Osteocyte (in vitro differentiated cells): ENCODE results near the gene PPIL6. TPM values are rescaled to one million over a fixed set of nuclear protein-coding genes. Genes with fewer than 3 reads are reported as not detected.

Experiments used
- DNase-seq: peaks from one replicate; pipeline ENCODE4 v3.0.0; 2021; ENCODE audit warnings: mixed read lengths; ENCODE audit not compliant: unreplicated experiment; ENCODE audit errors: extremely low spot score
- H3K27ac Mint-ChIP-seq: one replicate; pipeline ENCODE4 v1.8.0; 2021; ENCODE audit warnings: mild to moderate bottlenecking, mixed read lengths; ENCODE audit not compliant: unreplicated experiment
- H3K27me3 Mint-ChIP-seq: one replicate; pipeline ENCODE4 v1.8.0; 2021; ENCODE audit warnings: mixed read lengths; ENCODE audit not compliant: unreplicated experiment
- H3K36me3 Mint-ChIP-seq: one replicate; pipeline ENCODE4 v1.8.0; 2021; ENCODE audit warnings: mixed read lengths; ENCODE audit not compliant: unreplicated experiment
- H3K4me1 Mint-ChIP-seq: one replicate; pipeline ENCODE4 v1.8.0; 2021; ENCODE audit warnings: mixed read lengths; ENCODE audit not compliant: unreplicated experiment
- H3K4me3 Mint-ChIP-seq: one replicate; pipeline ENCODE4 v1.8.0; 2021; ENCODE audit warnings: mild to moderate bottlenecking, moderate library complexity, mixed read lengths; ENCODE audit not compliant: unreplicated experiment
- H3K9me3 Mint-ChIP-seq: one replicate; pipeline ENCODE4 v1.8.0; 2021; ENCODE audit warnings: mixed read lengths; ENCODE audit not compliant: unreplicated experiment
- total RNA-seq: library from RNA; stranded (reverse); gene quantifications from 2 replicates; pipeline ENCODE4 v1.2.1, GENCODE V29; 2021
- TF ChIP-seq, protein P1 (sequence below): fragments of 200-600 bp; sonication (generic); IDR thresholded peaks from 2 replicates; pipeline ENCODE4 v1.5.0; 2021; ENCODE audit warnings: antibody characterized with exemption, mild to moderate bottlenecking, moderate library complexity

PPIL6 gene
- total RNA-seq, 1 donor from 2014 or later = 1.9 TPM

DNA sequence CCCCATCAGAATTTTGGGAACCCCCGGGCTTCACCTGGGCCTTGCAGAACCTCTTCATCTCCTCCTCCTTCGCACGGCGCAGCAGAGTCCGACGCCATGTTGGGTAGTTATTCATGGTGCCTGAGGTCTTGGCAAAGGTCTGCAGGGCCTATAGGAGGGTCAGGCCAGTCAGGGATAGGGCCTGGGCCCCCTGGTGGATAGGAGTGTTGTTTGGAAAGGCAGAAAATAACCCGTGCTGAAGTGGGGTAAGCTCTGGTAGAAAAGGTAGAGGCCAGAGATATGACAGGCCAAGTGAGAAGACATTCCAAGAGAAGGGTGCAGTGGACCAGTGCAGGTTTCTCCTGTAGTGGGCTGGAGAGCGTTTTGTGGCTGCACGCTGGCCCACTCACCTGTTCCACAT lies 5.0 kb upstream of the PPIL6 start:
- TF ChIP-seq, protein P1, sequence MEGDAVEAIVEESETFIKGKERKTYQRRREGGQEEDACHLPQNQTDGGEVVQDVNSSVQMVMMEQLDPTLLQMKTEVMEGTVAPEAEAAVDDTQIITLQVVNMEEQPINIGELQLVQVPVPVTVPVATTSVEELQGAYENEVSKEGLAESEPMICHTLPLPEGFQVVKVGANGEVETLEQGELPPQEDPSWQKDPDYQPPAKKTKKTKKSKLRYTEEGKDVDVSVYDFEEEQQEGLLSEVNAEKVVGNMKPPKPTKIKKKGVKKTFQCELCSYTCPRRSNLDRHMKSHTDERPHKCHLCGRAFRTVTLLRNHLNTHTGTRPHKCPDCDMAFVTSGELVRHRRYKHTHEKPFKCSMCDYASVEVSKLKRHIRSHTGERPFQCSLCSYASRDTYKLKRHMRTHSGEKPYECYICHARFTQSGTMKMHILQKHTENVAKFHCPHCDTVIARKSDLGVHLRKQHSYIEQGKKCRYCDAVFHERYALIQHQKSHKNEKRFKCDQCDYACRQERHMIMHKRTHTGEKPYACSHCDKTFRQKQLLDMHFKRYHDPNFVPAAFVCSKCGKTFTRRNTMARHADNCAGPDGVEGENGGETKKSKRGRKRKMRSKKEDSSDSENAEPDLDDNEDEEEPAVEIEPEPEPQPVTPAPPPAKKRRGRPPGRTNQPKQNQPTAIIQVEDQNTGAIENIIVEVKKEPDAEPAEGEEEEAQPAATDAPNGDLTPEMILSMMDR = no peak
- no peak overlapping the region for H3K27ac Mint-ChIP-seq
- no peaks in the 10 kb centered on the region for H3K9me3 Mint-ChIP-seq
- H3K36me3 Mint-ChIP-seq = peaks cover 15% of the 10 kb centered on the region
- DNase-seq = no peak
- H3K4me1 Mint-ChIP-seq = peaks cover 12% of the 10 kb centered on the region
- H3K4me3 Mint-ChIP-seq = no peak overlapping the region
- H3K27me3 Mint-ChIP-seq = no peaks in the 10 kb centered on the region

DNA sequence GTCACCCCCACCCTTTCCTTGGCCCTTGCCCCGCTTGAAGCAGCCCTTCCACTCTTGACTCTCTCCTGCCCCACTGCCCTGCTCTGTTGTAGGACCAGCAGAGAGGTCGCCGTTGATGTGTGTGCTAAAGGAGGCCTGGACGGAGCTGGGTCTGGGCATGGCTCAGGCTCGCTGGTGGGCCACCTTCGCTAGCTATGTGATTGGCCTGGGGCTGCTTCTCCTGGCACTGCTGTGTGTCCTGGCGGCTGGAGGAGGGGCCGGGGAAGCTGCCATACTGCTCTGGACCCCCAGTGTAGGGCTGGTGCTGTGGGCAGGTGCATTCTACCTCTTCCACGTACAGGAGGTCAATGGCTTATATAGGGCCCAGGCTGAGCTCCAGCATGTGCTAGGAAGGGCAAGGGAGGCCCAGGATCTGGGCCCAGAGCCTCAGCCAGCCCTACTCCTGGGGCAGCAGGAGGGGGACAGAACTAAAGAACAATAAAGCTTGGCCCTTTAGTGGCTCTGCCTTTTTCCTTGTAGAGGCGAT lies 3.1 kb upstream of the PPIL6 start:
- peaks cover 18% of the 10 kb centered on the region for H3K4me1 Mint-ChIP-seq
- no peaks in the 10 kb centered on the region for H3K9me3 Mint-ChIP-seq
- H3K36me3 Mint-ChIP-seq = peaks cover 15% of the 10 kb centered on the region
- DNase-seq = no peak
- TF ChIP-seq, protein P1 = no peak
- H3K27me3 Mint-ChIP-seq = no peaks in the 10 kb centered on the region
- no peak overlapping the region for H3K27ac Mint-ChIP-seq
- no peak overlapping the region for H3K4me3 Mint-ChIP-seq

DNA sequence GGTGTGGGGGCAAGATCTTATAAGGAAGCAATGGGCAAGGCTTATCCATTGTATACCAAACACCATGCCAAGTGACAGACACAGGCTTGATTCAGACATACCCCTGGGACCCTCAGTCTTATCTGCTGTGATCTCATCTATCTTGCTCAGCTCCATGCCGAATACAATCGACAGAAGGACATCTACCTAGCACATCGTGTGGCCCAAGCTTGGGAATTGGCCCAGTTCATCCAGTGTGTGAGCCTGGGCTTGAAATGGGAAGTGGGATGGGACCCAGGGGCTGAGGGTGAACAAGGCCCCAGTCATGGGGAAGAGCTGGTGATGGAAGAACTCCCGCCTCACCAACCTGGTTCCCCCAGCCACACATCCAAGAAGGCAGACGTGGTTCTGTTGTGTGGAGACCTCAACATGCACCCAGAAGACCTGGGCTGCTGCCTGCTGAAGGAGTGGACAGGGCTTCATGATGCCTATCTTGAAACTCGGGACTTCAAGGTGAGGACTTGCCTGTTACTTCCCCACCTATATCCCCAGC lies 2.0 kb upstream of the PPIL6 start:
- peaks cover 15% of the 10 kb centered on the region for H3K36me3 Mint-ChIP-seq
- no peaks in the 10 kb centered on the region for H3K9me3 Mint-ChIP-seq
- DNase-seq = no peak
- TF ChIP-seq, protein P1 = no peak
- no peak overlapping the region for H3K27ac Mint-ChIP-seq
- peaks cover 18% of the 10 kb centered on the region for H3K4me1 Mint-ChIP-seq
- H3K4me3 Mint-ChIP-seq = no peak overlapping the region
- no peaks in the 10 kb centered on the region for H3K27me3 Mint-ChIP-seq

DNA sequence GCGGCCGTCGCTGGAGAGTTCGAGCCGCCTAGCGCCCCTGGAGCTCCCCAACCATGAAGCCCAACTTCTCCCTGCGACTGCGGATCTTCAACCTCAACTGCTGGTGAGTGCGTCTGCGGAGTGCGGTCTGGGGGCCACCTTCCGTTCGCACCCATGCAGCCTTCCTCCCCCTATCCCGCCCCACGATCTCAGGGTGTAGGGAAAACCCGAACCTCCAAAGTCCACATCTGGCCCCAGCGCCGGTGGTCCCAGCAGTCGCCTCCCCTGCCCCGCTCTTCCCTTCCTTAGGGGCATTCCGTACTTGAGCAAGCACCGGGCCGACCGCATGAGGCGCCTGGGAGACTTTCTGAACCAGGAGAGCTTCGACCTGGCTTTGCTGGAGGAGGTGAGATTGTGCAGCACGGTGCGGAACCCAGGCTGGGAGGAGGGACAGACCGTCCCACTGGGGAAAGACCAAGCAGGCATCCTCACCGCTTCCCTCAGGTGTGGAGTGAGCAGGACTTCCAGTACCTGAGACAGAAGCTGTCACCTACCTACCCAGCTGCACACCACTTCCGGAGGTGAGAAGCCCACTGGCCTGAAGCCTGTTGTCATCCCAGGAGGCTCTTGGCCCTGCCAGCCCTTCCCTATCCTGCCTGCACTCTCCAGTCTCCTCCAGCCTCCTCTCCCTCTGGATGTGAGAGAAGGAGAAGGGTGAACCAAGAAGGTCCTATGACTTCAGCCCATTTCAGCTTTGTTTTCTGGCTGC lies 815 bp upstream of the PPIL6 start:
- Mint-ChIP-seq H3K36me3 (peaks cover 11% of the 10 kb centered on the region), H3K4me3 (peak overlapping the region; percentile 95), H3K27ac (peak overlapping the region; percentile 95), H3K4me1 (peaks cover 18% of the 10 kb centered on the region), H3K27me3 (no peaks in the 10 kb centered on the region), H3K9me3 (no peaks in the 10 kb centered on the region)
- DNase-seq = no peak
- TF ChIP-seq, protein P1 = no peak

DNA sequence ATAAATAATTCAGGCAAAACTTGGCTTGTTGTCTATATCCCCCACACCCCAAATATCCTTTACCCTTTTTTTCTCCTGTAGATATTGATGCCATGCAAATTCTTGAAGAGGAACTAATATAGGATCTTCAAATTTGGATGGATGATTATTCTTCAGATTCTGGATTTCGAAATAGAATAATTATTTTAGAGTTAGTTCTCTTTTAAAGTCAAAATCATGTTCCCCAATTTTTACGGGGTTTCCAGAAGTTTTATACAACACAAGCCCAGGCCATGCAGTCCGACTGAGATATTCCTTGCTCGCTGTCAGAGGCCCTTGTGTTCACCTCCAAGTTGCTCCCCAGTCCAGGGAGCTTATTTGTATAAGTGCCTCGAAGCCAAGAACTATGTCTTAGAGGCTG lies 4.4 kb downstream of the PPIL6 start:
- H3K4me1 Mint-ChIP-seq = peaks cover 6% of the 10 kb centered on the region
- DNase-seq = no peak
- TF ChIP-seq, protein P1 = no peak
- peaks cover 6% of the 10 kb centered on the region for H3K27me3 Mint-ChIP-seq
- H3K27ac Mint-ChIP-seq = no peak overlapping the region
- no peaks in the 10 kb centered on the region for H3K36me3 Mint-ChIP-seq
- no peaks in the 10 kb centered on the region for H3K9me3 Mint-ChIP-seq
- no peak overlapping the region for H3K4me3 Mint-ChIP-seq
